WTC11 (cell line): ENCODE measurements around the gene CTDP1. TPM values are rescaled to one million over a fixed set of nuclear protein-coding genes. Genes with fewer than 3 reads are reported as not detected.

Source experiments
- ATAC-seq: fragments of 200-7000 bp; cut with Tn5 transposase; 2 replicates; pipeline ENCODE4 v1.10.0; 2021; ENCODE audit warnings: mild to moderate bottlenecking, moderate library complexity
- CTCF ChIA-PET: fragments of 300-600 bp; sonication (Branson Sonifier 250); formaldehyde crosslinking; loops from one replicate; lab custom pipeline; 2021; ENCODE audit warnings: antibody characterized with exemption; lab: Charles Lee
- POLR2A ChIA-PET: fragments of 350-600 bp; sonication (Branson Sonifier 250); formaldehyde crosslinking; loops from one replicate; lab custom pipeline; 2021; ENCODE audit warnings: antibody characterized with exemption; lab: Charles Lee
- DNase-seq: peaks from one replicate; pipeline ENCODE4 v3.0.0; 2021; ENCODE audit warnings: low spot score
- H3K27ac Mint-ChIP-seq: 2 replicates; pipeline ENCODE4 v1.8.0; 2021; ENCODE audit warnings: mixed read lengths
- H3K27me3 Mint-ChIP-seq: 2 replicates; pipeline ENCODE4 v1.8.0; 2021; ENCODE audit warnings: low read depth, mild to moderate bottlenecking, moderate library complexity, mixed read lengths
- H3K36me3 Mint-ChIP-seq: 2 replicates; pipeline ENCODE4 v1.8.0; 2021; ENCODE audit warnings: mixed read lengths
- H3K4me1 Mint-ChIP-seq: 2 replicates; pipeline ENCODE4 v1.8.0; 2022; ENCODE audit warnings: mixed read lengths
- H3K4me3 Mint-ChIP-seq: 2 replicates; pipeline ENCODE4 v1.8.0; 2021; ENCODE audit warnings: mild to moderate bottlenecking, moderate library complexity, mixed read lengths
- H3K9me3 Mint-ChIP-seq: 2 replicates; pipeline ENCODE4 v1.8.0; 2021; ENCODE audit warnings: mixed read lengths
- ATF1 ChIP-seq: sonication (generic); formaldehyde crosslinking; IDR thresholded peaks from 2 replicates; pipeline ENCODE4 v1.8.1; 2023; ENCODE audit warnings: mild to moderate bottlenecking, moderate library complexity, missing genetic modification reagents
- GABPB1 ChIP-seq: sonication (generic); formaldehyde crosslinking; IDR thresholded peaks from 2 replicates; pipeline ENCODE4 v1.8.1; 2023; ENCODE audit warnings: mild to moderate bottlenecking, missing genetic modification reagents
- IRF2 ChIP-seq: sonication (generic); formaldehyde crosslinking; IDR thresholded peaks from 2 replicates; pipeline ENCODE4 v1.8.0; 2022; ENCODE audit warnings: low read depth, missing genetic modification reagents, borderline replicate concordance
- JUN ChIP-seq: sonication (generic); formaldehyde crosslinking; IDR thresholded peaks from 2 replicates; pipeline ENCODE4 v1.8.0; 2023; ENCODE audit warnings: mild to moderate bottlenecking, missing genetic modification reagents
- MYBL2 ChIP-seq: sonication (generic); formaldehyde crosslinking; IDR thresholded peaks from 2 replicates; pipeline ENCODE4 v1.8.1; 2023; ENCODE audit warnings: mild to moderate bottlenecking, moderate library complexity, missing genetic modification reagents
- NFYB ChIP-seq: sonication (generic); formaldehyde crosslinking; conservative IDR thresholded peaks from 2 replicates; pipeline ENCODE4 v1.8.0; 2022; ENCODE audit warnings: low read depth, missing genetic modification reagents
- SMAD3 ChIP-seq: sonication (generic); formaldehyde crosslinking; IDR thresholded peaks from 2 replicates; pipeline ENCODE4 v1.8.0; 2022; ENCODE audit warnings: missing genetic modification reagents, mild to moderate bottlenecking, borderline replicate concordance
- TEAD1 ChIP-seq: sonication (generic); formaldehyde crosslinking; IDR thresholded peaks from 2 replicates; pipeline ENCODE4 v1.8.0; 2022; ENCODE audit warnings: mild to moderate bottlenecking, missing genetic modification reagents
- TEAD4 ChIP-seq: sonication (generic); formaldehyde crosslinking; IDR thresholded peaks from 2 replicates; pipeline ENCODE4 v1.8.0; 2022; ENCODE audit warnings: mild to moderate bottlenecking, missing genetic modification reagents
- ZNF121 ChIP-seq: sonication (generic); formaldehyde crosslinking; IDR thresholded peaks from 2 replicates; pipeline ENCODE4 v1.8.0; 2023; ENCODE audit warnings: missing genetic modification reagents
- ZNF138 ChIP-seq: sonication (generic); formaldehyde crosslinking; conservative IDR thresholded peaks from 2 replicates; pipeline ENCODE4 v1.8.1; 2022; ENCODE audit warnings: mild to moderate bottlenecking, moderate library complexity, missing genetic modification reagents
- ZNF263 ChIP-seq: sonication (generic); formaldehyde crosslinking; IDR thresholded peaks from 2 replicates; pipeline ENCODE4 v1.8.1; 2022; ENCODE audit warnings: low read depth, mild to moderate bottlenecking, moderate library complexity, missing genetic modification reagents
- ZNF317 ChIP-seq: sonication (generic); formaldehyde crosslinking; IDR thresholded peaks from 2 replicates; pipeline ENCODE4 v1.8.1; 2023; ENCODE audit warnings: low read depth, mild to moderate bottlenecking, moderate library complexity, missing genetic modification reagents, borderline replicate concordance
- total RNA-seq: library from RNA; stranded (reverse); gene quantifications from 3 replicates; pipeline ENCODE4 v1.2.3, GENCODE V29; 2021
- TF ChIP-seq, protein P1 (sequence below): sonication (generic); formaldehyde crosslinking; IDR thresholded peaks from 2 replicates; pipeline ENCODE4 v1.8.0; 2023; ENCODE audit warnings: mild to moderate bottlenecking, missing genetic modification reagents
- TF ChIP-seq, protein P2 (sequence below): fragments of 200-600 bp; IDR thresholded peaks from 2 replicates; pipeline ENCODE4 v1.8.0; 2022; ENCODE audit warnings: antibody characterized with exemption
- TF ChIP-seq, protein P3 (sequence below): sonication (generic); formaldehyde crosslinking; IDR thresholded peaks from 2 replicates; pipeline ENCODE4 v1.8.0; 2022; ENCODE audit warnings: mild to moderate bottlenecking, missing genetic modification reagents
- TF ChIP-seq, protein P4 (sequence below): sonication (generic); formaldehyde crosslinking; IDR thresholded peaks from 2 replicates; pipeline ENCODE4 v1.8.1; 2023; ENCODE audit warnings: mild to moderate bottlenecking, missing genetic modification reagents
- TF ChIP-seq, protein P5 (sequence below): sonication (generic); formaldehyde crosslinking; IDR thresholded peaks from 2 replicates; pipeline ENCODE4 v1.8.0; 2023; ENCODE audit warnings: missing genetic modification reagents
- TF ChIP-seq, protein P6 (sequence below): sonication (generic); formaldehyde crosslinking; conservative IDR thresholded peaks from 2 replicates; pipeline ENCODE4 v1.8.1; 2022; ENCODE audit warnings: mild to moderate bottlenecking, missing genetic modification reagents

The CTDP1 gene
- total RNA-seq, 1 experiment from 2014 or later = 39.7 TPM

DNA sequence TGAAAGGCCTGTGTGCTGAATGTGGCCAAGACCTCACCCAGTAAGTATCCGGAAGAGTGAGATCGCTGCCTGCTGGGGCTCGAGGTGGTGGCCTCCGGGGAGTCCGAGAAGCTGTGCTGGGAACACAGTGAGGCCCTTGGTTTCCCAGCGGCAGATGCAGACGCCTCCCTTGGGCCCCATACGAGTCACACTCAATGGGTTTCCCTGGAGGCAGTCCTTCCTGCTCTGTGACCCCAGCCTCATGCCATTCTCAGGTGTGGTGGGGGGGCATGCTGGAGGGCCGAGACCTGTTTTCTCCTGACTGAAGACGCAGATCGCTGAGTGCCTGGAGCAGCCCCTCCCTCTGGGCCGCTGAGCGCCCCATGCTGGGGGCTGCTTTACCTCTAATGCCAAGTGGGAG, 15.7 kb downstream of the CTDP1 start:
- Mint-ChIP-seq H3K27me3 (no peaks in the 10 kb centered on the region), H3K4me1 (peaks cover 18% of the 10 kb centered on the region), H3K36me3 (peaks cover 34% of the 10 kb centered on the region)
- no peak for TF ChIP-seq ZNF121 (CRISPR knock-in tag)
- no peak for TF ChIP-seq SMAD3 (CRISPR knock-in tag)
- no peak for TF ChIP-seq JUN (CRISPR knock-in tag)
- TF ChIP-seq, all 79 proteins: peak for 0
- DNase-seq (no peak), ATAC-seq (no peak)
- POLR2A ChIA-PET = no interaction called here
- Mint-ChIP-seq H3K27ac (no peak overlapping the region), H3K9me3 (no peaks in the 10 kb centered on the region), H3K4me3 (no peak overlapping the region)
- CTCF ChIA-PET = no interaction called here

DNA sequence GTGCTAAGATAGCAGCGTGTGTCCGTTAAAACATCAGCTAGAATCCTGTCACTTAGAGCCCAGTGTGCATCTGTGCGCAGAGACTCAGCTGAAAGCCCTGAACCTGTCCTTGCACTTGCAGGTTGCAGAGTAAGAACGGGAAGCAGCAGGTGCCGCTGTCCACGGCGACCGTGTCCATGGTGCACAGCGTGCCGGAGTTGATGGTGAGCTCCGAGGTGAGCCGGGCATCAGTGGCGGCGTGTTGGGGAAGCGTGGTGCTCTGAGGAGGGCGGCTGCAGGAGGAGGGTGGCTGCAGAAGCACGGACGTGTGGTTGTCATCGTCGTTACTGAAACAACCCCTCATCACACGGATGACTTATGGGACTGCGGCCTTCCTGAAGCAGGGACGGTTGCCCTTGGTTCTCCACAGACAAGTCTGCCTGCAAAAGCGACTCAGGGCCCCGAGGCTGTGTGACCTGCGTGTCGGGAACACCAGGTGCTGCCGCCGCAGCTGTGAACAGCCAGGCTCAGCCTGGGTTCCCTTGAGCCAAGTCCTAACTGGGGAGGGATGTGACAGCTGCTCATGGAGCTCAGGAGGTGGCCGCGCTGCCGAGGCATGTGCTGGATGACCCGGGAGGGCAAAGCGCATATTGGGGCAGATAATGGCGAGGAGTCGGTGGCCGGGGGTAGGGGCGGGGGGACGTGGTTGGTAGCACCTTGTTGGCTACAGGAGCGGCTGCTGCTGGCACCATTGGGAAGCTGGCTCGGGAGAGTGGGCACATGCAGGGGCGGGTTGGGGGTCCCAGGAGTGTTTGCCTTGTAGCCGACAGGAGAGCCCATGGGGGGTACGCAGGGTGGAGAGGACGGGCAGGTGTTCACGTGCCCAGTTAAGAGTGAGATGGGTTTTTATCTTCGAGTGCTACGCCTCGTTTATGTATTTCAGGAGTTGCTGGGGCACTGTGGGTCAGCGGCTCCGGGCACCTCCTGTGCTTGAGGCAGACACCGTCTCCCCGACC, 16.6 kb downstream of the CTDP1 start:
- Mint-ChIP-seq H3K36me3 (peaks cover 41% of the 10 kb centered on the region), H3K27ac (no peak overlapping the region), H3K4me1 (peaks cover 12% of the 10 kb centered on the region), H3K4me3 (no peak overlapping the region), H3K9me3 (no peaks in the 10 kb centered on the region), H3K27me3 (no peaks in the 10 kb centered on the region)
- CTCF ChIA-PET = no interaction called here
- TF ChIP-seq GABPB1 (CRISPR knock-in tag) (no peak), IRF2 (CRISPR knock-in tag) (no peak), ZNF138 (CRISPR knock-in tag) (no peak), MYBL2 (CRISPR knock-in tag) (no peak), TEAD1 (CRISPR knock-in tag) (no peak)
- TF ChIP-seq, protein P1, sequence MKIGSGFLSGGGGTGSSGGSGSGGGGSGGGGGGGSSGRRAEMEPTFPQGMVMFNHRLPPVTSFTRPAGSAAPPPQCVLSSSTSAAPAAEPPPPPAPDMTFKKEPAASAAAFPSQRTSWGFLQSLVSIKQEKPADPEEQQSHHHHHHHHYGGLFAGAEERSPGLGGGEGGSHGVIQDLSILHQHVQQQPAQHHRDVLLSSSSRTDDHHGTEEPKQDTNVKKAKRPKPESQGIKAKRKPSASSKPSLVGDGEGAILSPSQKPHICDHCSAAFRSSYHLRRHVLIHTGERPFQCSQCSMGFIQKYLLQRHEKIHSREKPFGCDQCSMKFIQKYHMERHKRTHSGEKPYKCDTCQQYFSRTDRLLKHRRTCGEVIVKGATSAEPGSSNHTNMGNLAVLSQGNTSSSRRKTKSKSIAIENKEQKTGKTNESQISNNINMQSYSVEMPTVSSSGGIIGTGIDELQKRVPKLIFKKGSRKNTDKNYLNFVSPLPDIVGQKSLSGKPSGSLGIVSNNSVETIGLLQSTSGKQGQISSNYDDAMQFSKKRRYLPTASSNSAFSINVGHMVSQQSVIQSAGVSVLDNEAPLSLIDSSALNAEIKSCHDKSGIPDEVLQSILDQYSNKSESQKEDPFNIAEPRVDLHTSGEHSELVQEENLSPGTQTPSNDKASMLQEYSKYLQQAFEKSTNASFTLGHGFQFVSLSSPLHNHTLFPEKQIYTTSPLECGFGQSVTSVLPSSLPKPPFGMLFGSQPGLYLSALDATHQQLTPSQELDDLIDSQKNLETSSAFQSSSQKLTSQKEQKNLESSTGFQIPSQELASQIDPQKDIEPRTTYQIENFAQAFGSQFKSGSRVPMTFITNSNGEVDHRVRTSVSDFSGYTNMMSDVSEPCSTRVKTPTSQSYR = no peak
- TF ChIP-seq, protein P2, sequence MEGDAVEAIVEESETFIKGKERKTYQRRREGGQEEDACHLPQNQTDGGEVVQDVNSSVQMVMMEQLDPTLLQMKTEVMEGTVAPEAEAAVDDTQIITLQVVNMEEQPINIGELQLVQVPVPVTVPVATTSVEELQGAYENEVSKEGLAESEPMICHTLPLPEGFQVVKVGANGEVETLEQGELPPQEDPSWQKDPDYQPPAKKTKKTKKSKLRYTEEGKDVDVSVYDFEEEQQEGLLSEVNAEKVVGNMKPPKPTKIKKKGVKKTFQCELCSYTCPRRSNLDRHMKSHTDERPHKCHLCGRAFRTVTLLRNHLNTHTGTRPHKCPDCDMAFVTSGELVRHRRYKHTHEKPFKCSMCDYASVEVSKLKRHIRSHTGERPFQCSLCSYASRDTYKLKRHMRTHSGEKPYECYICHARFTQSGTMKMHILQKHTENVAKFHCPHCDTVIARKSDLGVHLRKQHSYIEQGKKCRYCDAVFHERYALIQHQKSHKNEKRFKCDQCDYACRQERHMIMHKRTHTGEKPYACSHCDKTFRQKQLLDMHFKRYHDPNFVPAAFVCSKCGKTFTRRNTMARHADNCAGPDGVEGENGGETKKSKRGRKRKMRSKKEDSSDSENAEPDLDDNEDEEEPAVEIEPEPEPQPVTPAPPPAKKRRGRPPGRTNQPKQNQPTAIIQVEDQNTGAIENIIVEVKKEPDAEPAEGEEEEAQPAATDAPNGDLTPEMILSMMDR = no peak
- TF ChIP-seq, protein P3, sequence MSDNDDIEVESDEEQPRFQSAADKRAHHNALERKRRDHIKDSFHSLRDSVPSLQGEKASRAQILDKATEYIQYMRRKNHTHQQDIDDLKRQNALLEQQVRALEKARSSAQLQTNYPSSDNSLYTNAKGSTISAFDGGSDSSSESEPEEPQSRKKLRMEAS (CRISPR knock-in tag) = no peak
- TF ChIP-seq, protein P4, sequence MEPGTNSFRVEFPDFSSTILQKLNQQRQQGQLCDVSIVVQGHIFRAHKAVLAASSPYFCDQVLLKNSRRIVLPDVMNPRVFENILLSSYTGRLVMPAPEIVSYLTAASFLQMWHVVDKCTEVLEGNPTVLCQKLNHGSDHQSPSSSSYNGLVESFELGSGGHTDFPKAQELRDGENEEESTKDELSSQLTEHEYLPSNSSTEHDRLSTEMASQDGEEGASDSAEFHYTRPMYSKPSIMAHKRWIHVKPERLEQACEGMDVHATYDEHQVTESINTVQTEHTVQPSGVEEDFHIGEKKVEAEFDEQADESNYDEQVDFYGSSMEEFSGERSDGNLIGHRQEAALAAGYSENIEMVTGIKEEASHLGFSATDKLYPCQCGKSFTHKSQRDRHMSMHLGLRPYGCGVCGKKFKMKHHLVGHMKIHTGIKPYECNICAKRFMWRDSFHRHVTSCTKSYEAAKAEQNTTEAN = no peak
- TF ChIP-seq, protein P5, sequence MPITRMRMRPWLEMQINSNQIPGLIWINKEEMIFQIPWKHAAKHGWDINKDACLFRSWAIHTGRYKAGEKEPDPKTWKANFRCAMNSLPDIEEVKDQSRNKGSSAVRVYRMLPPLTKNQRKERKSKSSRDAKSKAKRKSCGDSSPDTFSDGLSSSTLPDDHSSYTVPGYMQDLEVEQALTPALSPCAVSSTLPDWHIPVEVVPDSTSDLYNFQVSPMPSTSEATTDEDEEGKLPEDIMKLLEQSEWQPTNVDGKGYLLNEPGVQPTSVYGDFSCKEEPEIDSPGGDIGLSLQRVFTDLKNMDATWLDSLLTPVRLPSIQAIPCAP (CRISPR knock-in tag) = no peak
- ATAC-seq = no peak
- POLR2A ChIA-PET = no interaction called here
- DNase-seq = no peak

DNA sequence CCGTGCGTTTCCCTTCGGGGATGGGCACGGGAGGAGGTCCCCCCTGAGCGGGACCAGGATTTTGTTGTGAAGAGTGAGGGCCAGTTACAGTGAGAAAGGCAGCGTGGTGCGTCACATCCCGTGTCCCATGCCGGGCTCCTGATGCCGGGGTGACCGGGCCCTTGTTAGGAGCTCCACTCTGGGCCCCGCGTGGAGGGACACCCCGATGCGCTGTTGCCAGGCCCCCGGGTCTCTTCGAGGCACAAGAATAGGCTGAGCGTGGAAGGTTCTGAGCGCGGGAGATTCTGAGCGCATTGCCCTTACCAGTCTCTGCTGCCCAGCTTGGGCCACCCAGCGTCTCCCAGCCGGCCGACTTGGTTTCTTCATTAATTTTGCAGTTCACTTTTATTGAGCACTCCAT, 17.6 kb downstream of the CTDP1 start:
- DNase-seq (no peak), ATAC-seq (no peak)
- peaks cover 12% of the 10 kb centered on the region for H3K4me1 Mint-ChIP-seq
- H3K9me3 Mint-ChIP-seq = no peaks in the 10 kb centered on the region
- POLR2A ChIA-PET = no interaction called here
- H3K27me3 Mint-ChIP-seq = no peaks in the 10 kb centered on the region
- H3K4me3 Mint-ChIP-seq = no peak overlapping the region
- H3K36me3 Mint-ChIP-seq = peaks cover 46% of the 10 kb centered on the region
- CTCF ChIA-PET = no interaction called here
- H3K27ac Mint-ChIP-seq = no peak overlapping the region
- TF ChIP-seq TEAD4 (no peak), ZNF317 (no peak), NFYB (CRISPR knock-in tag) (no peak), ATF1 (no peak), ZNF263 (no peak)
- TF ChIP-seq, protein P4 = no peak
- TF ChIP-seq, protein P6, sequence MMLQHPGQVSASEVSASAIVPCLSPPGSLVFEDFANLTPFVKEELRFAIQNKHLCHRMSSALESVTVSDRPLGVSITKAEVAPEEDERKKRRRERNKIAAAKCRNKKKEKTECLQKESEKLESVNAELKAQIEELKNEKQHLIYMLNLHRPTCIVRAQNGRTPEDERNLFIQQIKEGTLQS = no peak
